ENCODE data around the gene SMIM7.
"Not testable (repeated sequence)": the region's sequence is repeated elsewhere in the genome, so short reads cannot be mapped to it uniquely, and the experiment has no call there.

Gene SMIM7

GRCh38 chr19:16659832-16660708, at the start of gene SMIM7:
Gene SMIM7 (minus strand): TSS chr19:16660144. CDS start chr19:16660110, 34 bp downstream.
- in situ Hi-C loops (cut with MboI; ENCODE audit: low sequenced_read_pairs), result no loop called here

GRCh38 chr19:16703677-16704076, 43.7 kb upstream of the SMIM7 start:
- in situ Hi-C loops (cut with MboI; ENCODE audit: low sequenced_read_pairs), result no loop called here

GRCh38 chr19:16702123-16702522, 42.2 kb upstream of the SMIM7 start:
- in situ Hi-C loops (cut with MboI; ENCODE audit: low sequenced_read_pairs), result no loop called here

- in situ Hi-C loops (cut with MboI; ENCODE audit: low sequenced_read_pairs), result no loop called here
Measured at GRCh38 chr19:16698914-16699313, 39.0 kb upstream of the SMIM7 start.

- in situ Hi-C loops (cut with MboI; ENCODE audit: low sequenced_read_pairs), result no loop called here
Measured at GRCh38 chr19:16688084-16688483, 28.1 kb upstream of the SMIM7 start.

GRCh38 chr19:16684216-16684615, 24.3 kb upstream of the SMIM7 start:
- in situ Hi-C loops (cut with MboI; ENCODE audit: low sequenced_read_pairs), result no loop called here

GRCh38 chr19:16682539-16682938, 22.6 kb upstream of the SMIM7 start:
- in situ Hi-C loops (cut with MboI; ENCODE audit: low sequenced_read_pairs), result no loop called here

GRCh38 chr19:16679811-16680210, 19.9 kb upstream of the SMIM7 start:
- in situ Hi-C loops (cut with MboI; ENCODE audit: low sequenced_read_pairs), result no loop called here

GRCh38 chr19:16678498-16678897, 18.6 kb upstream of the SMIM7 start:
- in situ Hi-C loops (cut with MboI; ENCODE audit: low sequenced_read_pairs), result no loop called here

- in situ Hi-C loops (cut with MboI; ENCODE audit: low sequenced_read_pairs), result no loop called here
Measured at GRCh38 chr19:16677055-16677454, 17.1 kb upstream of the SMIM7 start.

- in situ Hi-C loops (cut with MboI; ENCODE audit: low sequenced_read_pairs), result no loop called here
Measured at GRCh38 chr19:16676101-16676798, 16.3 kb upstream of the SMIM7 start.

GRCh38 chr19:16673839-16674238, 13.9 kb upstream of the SMIM7 start:
- in situ Hi-C loops (cut with MboI; ENCODE audit: low sequenced_read_pairs), result not testable (repeated sequence)

- in situ Hi-C loops (cut with MboI; ENCODE audit: low sequenced_read_pairs), result no loop called here
Measured at GRCh38 chr19:16673231-16673630, 13.3 kb upstream of the SMIM7 start.

- in situ Hi-C loops (cut with MboI; ENCODE audit: low sequenced_read_pairs), result no loop called here
Measured at GRCh38 chr19:16671652-16672274, 11.8 kb upstream of the SMIM7 start.

- in situ Hi-C loops (cut with MboI; ENCODE audit: low sequenced_read_pairs), result no loop called here
Measured at GRCh38 chr19:16670291-16670690, 10.3 kb upstream of the SMIM7 start.

GRCh38 chr19:16668702-16669101, 8.8 kb upstream of the SMIM7 start:
- in situ Hi-C loops (cut with MboI; ENCODE audit: low sequenced_read_pairs), result not testable (repeated sequence)

GRCh38 chr19:16668176-16668575, 8.2 kb upstream of the SMIM7 start:
- in situ Hi-C loops (cut with MboI; ENCODE audit: low sequenced_read_pairs), result no loop called here

- in situ Hi-C loops (cut with MboI; ENCODE audit: low sequenced_read_pairs), result no loop called here
Measured at GRCh38 chr19:16661480-16662034, 1.6 kb upstream of the SMIM7 start.

- in situ Hi-C loops (cut with MboI; ENCODE audit: low sequenced_read_pairs), result no loop called here
Measured at GRCh38 chr19:16660763-16661479, 977 bp upstream of the SMIM7 start, which contains the start of gene TMEM38A. Gene TMEM38A (plus strand): TSS chr19:16661139. CDS start chr19:16661218, 79 bp downstream.

GRCh38 chr19:16659464-16659831, 496 bp downstream of the SMIM7 start:
- in situ Hi-C loops (cut with MboI; ENCODE audit: low sequenced_read_pairs), result no loop called here

- in situ Hi-C loops (cut with MboI; ENCODE audit: low sequenced_read_pairs), result no loop called here
Measured at GRCh38 chr19:16657384-16657783, 2.6 kb downstream of the SMIM7 start.
